K562 (cell line): ENCODE data around the gene PELI1. TPM values are rescaled to one million over a fixed set of nuclear protein-coding genes. Genes with fewer than 3 reads are reported as not detected.

Experiments
- ATAC-seq: fragments of 200-7000 bp; cut with Tn5 transposase; 3 replicates; pipeline ENCODE4 v1.9.1; 2020; ENCODE audit warnings: moderate library complexity
- BruUV-seq: library from RNA; stranded (reverse); fragments of 400-500 nt; replicated peaks from 2 replicates; lab custom pipeline; 2021; lab: Mats Ljungman, UMichigan
- CTCF ChIA-PET: fragments of 300-600 bp; formaldehyde crosslinking; extraction: SDS; loops from one replicate; lab custom pipeline; 2021; ENCODE audit warnings: low intra/inter-chr PET ratio; lab: Yijun Ruan, JAX
- POLR2A ChIA-PET: fragments of 300-600, 350-650 bp; sonication (Branson Sonifier 250); formaldehyde crosslinking; extraction: SDS; loops from one replicate; lab custom pipeline; 2021; ENCODE audit warnings: antibody characterized with exemption, inconsistent platforms; lab: Yijun Ruan, JAX
- DNase-seq, 4 experiments: peaks; one replicate each; pipeline versions ENCODE4 v3.0.0 to v3.0.0-alpha.2; 2011 to 2018; ENCODE audit warnings: low spot score in 3 of 4, mixed read lengths in 3 of 4; ENCODE audit errors: extremely low read depth in 1 of 4
- FAIRE-seq: peaks from 2 replicates; lab custom pipeline; 2011; peaks lifted over from hg19 to GRCh38; lab: Jason Lieb, UNC
- H2AFZ ChIP-seq: 2 replicates; pipeline ENCODE4 v1.6.0; 2011; ENCODE audit warnings: low read depth, low read length, control low read depth, inconsistent platforms
- H3K27ac ChIP-seq: fragments of 200-600 bp; 3 replicates; pipeline ENCODE4 v1.8.0; 2011; ENCODE audit warnings: low read depth, mild to moderate bottlenecking, control low read depth, inconsistent platforms, low read length, moderate library complexity, mixed read lengths; ENCODE audit errors: extremely low read depth
- H3K27me3 ChIP-seq, 2 experiments: fragments of 300-600 bp in 1 of 2; 2 replicates in 1 of 2; 3 replicates in 1 of 2; pipeline versions ENCODE4 v1.6.0 to v1.8.0; 2011; ENCODE audit warnings: inconsistent platforms in 2 of 2, low read length in 2 of 2, mild to moderate bottlenecking in 1 of 2, mixed read lengths in 1 of 2, moderate library complexity in 1 of 2; ENCODE audit not compliant: control insufficient read depth in 2 of 2, insufficient read depth in 2 of 2
- H3K36me3 ChIP-seq: fragments of 300-600 bp; 3 replicates; pipeline ENCODE4 v1.8.0; 2011; ENCODE audit warnings: mild to moderate bottlenecking, low read length, inconsistent platforms; ENCODE audit not compliant: control insufficient read depth, insufficient read depth
- H3K4me1 ChIP-seq, 2 experiments: fragments of 200-600 bp in 1 of 2; replicated peaks in 1 of 2; 2 replicates in 1 of 2; 3 replicates in 1 of 2; pipeline versions ENCODE4 v1.5.1 to v1.8.0; 2011; ENCODE audit warnings: inconsistent platforms in 2 of 2, low read length in 2 of 2, mild to moderate bottlenecking in 1 of 2, mixed read lengths in 1 of 2, moderate library complexity in 1 of 2; ENCODE audit not compliant: control insufficient read depth in 2 of 2, insufficient read depth in 2 of 2
- H3K4me2 ChIP-seq: 2 replicates; pipeline ENCODE4 v1.6.1; 2011; ENCODE audit warnings: low read length, control low read depth, inconsistent platforms, mixed read lengths; ENCODE audit not compliant: insufficient read depth
- H3K4me3 ChIP-seq: fragments of 200-600 bp; sonication (generic), shearing (Covaris generic); 2 replicates; pipeline ENCODE4 v1.5.1; 2016; ENCODE audit warnings: control low read depth, inconsistent platforms
- H3K79me2 ChIP-seq: fragments of 200-600 bp; 3 replicates; pipeline ENCODE4 v1.8.0; 2011; ENCODE audit warnings: low read length, inconsistent platforms; ENCODE audit not compliant: control insufficient read depth, insufficient read depth
- H3K9ac ChIP-seq, 2 experiments: 2 replicates each; pipeline versions ENCODE4 v1.6.0 to v1.6.1; 2011; ENCODE audit warnings: low read depth in 2 of 2, low read length in 2 of 2, control low read depth in 1 of 2, inconsistent platforms in 1 of 2, mild to moderate bottlenecking in 1 of 2, mixed read lengths in 1 of 2; ENCODE audit not compliant: insufficient read depth in 1 of 2
- H3K9me1 ChIP-seq: one replicate; pipeline ENCODE4 v1.6.0; 2011; ENCODE audit warnings: inconsistent platforms, mild to moderate bottlenecking, low read length, moderate library complexity; ENCODE audit not compliant: control insufficient read depth, insufficient read depth
- H3K9me3 ChIP-seq: replicated peaks from 2 replicates; pipeline ENCODE4 v1.5.1; 2011; ENCODE audit warnings: low read depth, low read length, inconsistent platforms; ENCODE audit not compliant: control insufficient read depth, insufficient read depth
- H4K20me1 ChIP-seq: replicated peaks from 2 replicates; pipeline ENCODE4 v1.6.1; 2011; ENCODE audit warnings: low read length, inconsistent platforms, mixed read lengths; ENCODE audit not compliant: control insufficient read depth, insufficient read depth
- FIP1L1 ChIP-seq: fragments of 200-400 bp; formaldehyde crosslinking; IDR thresholded peaks from 2 replicates; pipeline ENCODE4 v1.6.1; 2018; ENCODE audit warnings: mild to moderate bottlenecking, low read depth, low read length; ENCODE audit not compliant: poor library complexity, severe bottlenecking
- HLTF ChIP-seq: fragments of 450-650 bp; IDR thresholded peaks from 2 replicates; pipeline ENCODE4 v1.6.1; 2016
- NCOA6 ChIP-seq: fragments of 450-650 bp; IDR thresholded peaks from 2 replicates; pipeline ENCODE4 v1.6.1; 2017; ENCODE audit warnings: mild to moderate bottlenecking
- NFE2L1 ChIP-seq: fragments of 450-650 bp; IDR thresholded peaks from 2 replicates; pipeline ENCODE4 v1.6.1; 2016; ENCODE audit warnings: missing genetic modification characterization, low read depth, mild to moderate bottlenecking, missing compliant biosample characterization, moderate library complexity, borderline replicate concordance
- NR2C2 ChIP-seq, 2 experiments: fragments of 200-800 bp in 1 of 2; sonication (Bioruptor generic) in 1 of 2; sonication (generic) in 1 of 2; formaldehyde crosslinking in 1 of 2; IDR thresholded peaks; 2 replicates each; pipeline versions ENCODE4 v1.6.1 to v1.8.0; 2016 to 2022; ENCODE audit warnings: mild to moderate bottlenecking in 1 of 2, missing compliant biosample characterization in 1 of 2, missing genetic modification characterization in 1 of 2, missing genetic modification reagents in 1 of 2
- STAT5A ChIP-seq: IDR thresholded peaks from 2 replicates; pipeline ENCODE4 v1.6.1; 2012; ENCODE audit warnings: low read length, inconsistent platforms, borderline replicate concordance
- ZNF3 ChIP-seq: fragments of 250-450 bp; sonication (Bioruptor Pico); IDR thresholded peaks from 2 replicates; pipeline ENCODE4 v1.5.0; 2021; ENCODE audit warnings: mild to moderate bottlenecking, moderate library complexity
- WGBS: fragments of 100-300 bp; shearing (Covaris generic); methylation state at CpG from one replicate; pipeline ENCODE4 v1.1.6; 2016; ENCODE audit warnings: low coverage, mixed read lengths; ENCODE audit not compliant: insufficient coverage; ENCODE audit errors: missing lambda C conversion rate; 5-methylcytosine and 5-hydroxymethylcytosine counted together
- in situ Hi-C: fragments of 300-500 bp; cut with MboI; formaldehyde crosslinking; loops from 4 replicates; pipeline ENCODE4 v1.15.0; 2018; ENCODE audit warnings: inconsistent platforms, mixed read lengths
- intact Hi-C: fragments of 100-400 bp; cut with micrococcal nuclease; formaldehyde crosslinking; loops from 2 replicates; pipeline ENCODE4 v1.14.2; 2022
- polyA plus RNA-seq, 8 experiments: library from polyadenylated mRNA; depleted of rRNA in 4 of 8; stranded (reverse) in 5 of 8; unstranded in 3 of 8; fragments of >200 nt; fragmentation: Nextera tagmentation in 2 of 8; fragmentation: Illumina TruSeq in 1 of 8; extraction: Ambion mirVana in 2 of 8; extraction: Trizol in 1 of 8; gene quantifications; 2 replicates each; pipeline versions ENCODE4 v1.2.1 to v1.2.3, GENCODE V29; 2011 to 2014; ENCODE audit warnings: inconsistent platforms in 1 of 8, missing spikeins in 1 of 8
- total RNA-seq, 7 experiments: library from RNA; depleted of rRNA in 6 of 7; stranded (reverse); fragments of >200 nt in 6 of 7; fragmentation: Illumina TruSeq in 2 of 7; extraction: Trizol in 2 of 7; gene quantifications; 2 replicates each; pipeline versions ENCODE4 v1.2.1 to v1.2.3, GENCODE V29; 2011 to 2021; ENCODE audit warnings: low replicate concordance in 1 of 7
- TF ChIP-seq, protein P1 (sequence below): fragments of 250-450 bp; sonication (Bioruptor Pico); IDR thresholded peaks from 2 replicates; pipeline ENCODE4 v1.5.0; 2021; ENCODE audit warnings: mild to moderate bottlenecking, moderate library complexity
- TF ChIP-seq, protein P2 (sequence below), 2 experiments: IDR thresholded peaks; 2 replicates each; pipeline ENCODE4 v1.6.1; 2011; ENCODE audit warnings: borderline replicate concordance in 1 of 2, control low read depth in 1 of 2, low read depth in 1 of 2, low read length in 1 of 2, mild to moderate bottlenecking in 1 of 2, mixed read lengths in 1 of 2, moderate library complexity in 1 of 2; ENCODE audit not compliant: insufficient read depth in 1 of 2, insufficient read length in 1 of 2, poor library complexity in 1 of 2, severe bottlenecking in 1 of 2; ENCODE audit errors: extremely low read depth in 1 of 2
- TF ChIP-seq, protein P3 (sequence below): sonication (generic); formaldehyde crosslinking; IDR thresholded peaks from 2 replicates; pipeline ENCODE4 v1.8.1; 2023; ENCODE audit warnings: mild to moderate bottlenecking, missing genetic modification reagents, moderate library complexity

PELI1 gene
- total and polyA plus RNA-seq, 9 of the 15 experiments (the other 6 are each of a cell fraction or from before 2014, with no cell fraction given) = 3.3 to 19.2 (median 12.5) TPM

DNA sequence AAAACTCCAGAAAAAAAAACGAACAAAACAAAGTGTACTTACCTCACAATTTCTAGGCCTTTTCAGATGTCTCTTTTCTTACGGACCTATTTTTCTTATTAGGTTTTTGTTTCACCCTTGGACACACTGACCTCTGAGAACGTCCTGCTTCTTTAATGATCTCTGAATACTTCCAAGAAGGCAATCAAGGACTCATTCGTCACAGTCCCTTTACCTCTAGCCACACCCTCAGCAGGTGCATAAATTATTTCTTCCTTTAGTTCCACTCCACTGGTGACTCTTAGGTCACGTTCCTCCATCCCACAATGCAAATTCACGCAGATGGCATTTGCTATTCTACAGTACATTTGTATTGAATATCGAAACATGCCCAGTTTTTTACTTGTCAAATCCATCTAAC, 21.9 kb downstream of the PELI1 start:
- Histone ChIP-seq H3K4me3 (no peak overlapping the region), H3K4me2 (no peak overlapping the region), H3K27ac (no peak overlapping the region), H3K79me2 (peaks cover 21% of the 10 kb centered on the region; the same call in 2 of the 3 replicates), H4K20me1 (no peaks in the 10 kb centered on the region), H3K9me3 (no peaks in the 10 kb centered on the region), H3K36me3 (no peaks in the 10 kb centered on the region), H3K4me1 (no peaks in the 10 kb centered on the region), H3K9ac (no peak overlapping the region), H3K9me1 (no peaks in the 10 kb centered on the region), H2AFZ (no peak overlapping the region), H3K27me3 (no peaks in the 10 kb centered on the region)
- BruUV-seq = no TSS peak
- in situ Hi-C loops (no loop called here), intact Hi-C loops (no loop called here)
- DNase-seq (no peak), FAIRE-seq (no peak), ATAC-seq (no peak)
- TF ChIP-seq, protein P1, sequence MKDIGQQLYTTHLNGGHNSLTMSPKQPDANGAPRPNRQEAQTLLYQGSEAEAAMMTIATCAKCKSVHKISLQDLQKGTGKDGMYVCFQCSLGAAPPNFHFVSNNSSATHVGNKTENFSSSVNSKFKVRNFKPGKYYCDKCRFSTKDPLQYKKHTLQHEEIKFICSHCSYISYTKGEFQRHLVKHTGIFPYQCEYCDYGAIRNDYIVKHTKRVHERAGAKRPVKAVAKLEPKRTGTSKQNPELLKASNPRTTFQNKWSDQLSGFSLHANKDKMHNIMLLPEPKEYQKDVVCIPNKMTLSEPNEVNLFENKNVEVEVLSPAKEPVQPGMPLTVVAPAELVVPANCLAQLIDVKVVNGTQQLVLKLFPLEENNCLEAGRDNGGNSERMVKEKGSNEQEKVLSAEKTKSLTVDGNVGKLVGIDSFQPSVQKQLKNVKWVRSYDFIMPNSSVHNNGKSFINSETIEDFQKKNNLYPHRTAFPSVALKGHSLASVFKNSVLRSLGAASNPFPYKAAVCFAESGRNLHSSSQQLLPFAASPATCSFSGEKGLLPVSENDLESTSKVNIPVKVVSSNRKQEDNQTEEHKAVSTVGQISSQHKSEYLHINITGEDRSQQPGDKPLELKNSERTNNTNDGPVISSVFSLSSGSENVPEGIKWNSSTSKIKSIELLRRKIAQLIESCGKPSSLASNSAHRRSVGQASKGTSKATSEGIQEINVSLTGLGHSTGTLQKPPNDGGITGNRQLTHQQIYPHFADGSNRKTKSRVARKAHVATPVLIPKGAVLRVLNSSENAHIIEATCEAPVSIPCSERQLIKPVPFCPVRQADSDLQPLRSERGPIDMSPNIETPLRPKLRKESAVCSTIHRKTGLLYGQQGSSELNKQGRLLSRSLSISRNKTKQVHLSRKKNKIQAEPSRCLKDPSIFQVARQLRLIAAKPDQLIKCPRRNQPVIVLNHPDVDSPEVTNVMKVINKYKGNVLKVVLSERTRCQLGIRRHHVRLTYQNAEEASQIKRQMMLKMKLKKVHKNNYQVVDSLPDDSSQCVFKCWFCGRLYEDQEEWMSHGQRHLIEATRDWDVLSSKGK = no peak
- no peak for TF ChIP-seq STAT5A
- TF ChIP-seq, protein P2, sequence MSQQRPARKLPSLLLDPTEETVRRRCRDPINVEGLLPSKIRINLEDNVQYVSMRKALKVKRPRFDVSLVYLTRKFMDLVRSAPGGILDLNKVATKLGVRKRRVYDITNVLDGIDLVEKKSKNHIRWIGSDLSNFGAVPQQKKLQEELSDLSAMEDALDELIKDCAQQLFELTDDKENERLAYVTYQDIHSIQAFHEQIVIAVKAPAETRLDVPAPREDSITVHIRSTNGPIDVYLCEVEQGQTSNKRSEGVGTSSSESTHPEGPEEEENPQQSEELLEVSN (IDR thresholded peaks at IDR 0.05; ENCODE audit: borderline replicate concordance in 1 of 2, extremely low read depth in 1 of 2, insufficient read depth in 1 of 2, insufficient read length in 1 of 2, low read depth in 1 of 2, low read length in 1 of 2, poor library complexity in 1 of 2, severe bottlenecking in 1 of 2) = no peak
- TF ChIP-seq NFE2L1 (tag) = no peak
- TF ChIP-seq NR2C2 (CRISPR knock-in tag; IDR thresholded peaks at IDR 0.05) = no peak
- TF ChIP-seq NR2C2 (tag; IDR thresholded peaks at IDR 0.05) = no peak
- TF ChIP-seq HLTF = no peak
- no peak for TF ChIP-seq NCOA6
- no peak for TF ChIP-seq FIP1L1
- no peak for TF ChIP-seq ZNF3
- TF ChIP-seq, protein P3, sequence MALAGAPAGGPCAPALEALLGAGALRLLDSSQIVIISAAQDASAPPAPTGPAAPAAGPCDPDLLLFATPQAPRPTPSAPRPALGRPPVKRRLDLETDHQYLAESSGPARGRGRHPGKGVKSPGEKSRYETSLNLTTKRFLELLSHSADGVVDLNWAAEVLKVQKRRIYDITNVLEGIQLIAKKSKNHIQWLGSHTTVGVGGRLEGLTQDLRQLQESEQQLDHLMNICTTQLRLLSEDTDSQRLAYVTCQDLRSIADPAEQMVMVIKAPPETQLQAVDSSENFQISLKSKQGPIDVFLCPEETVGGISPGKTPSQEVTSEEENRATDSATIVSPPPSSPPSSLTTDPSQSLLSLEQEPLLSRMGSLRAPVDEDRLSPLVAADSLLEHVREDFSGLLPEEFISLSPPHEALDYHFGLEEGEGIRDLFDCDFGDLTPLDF (CRISPR knock-in tag) = no peak
- WGBS = 47% methylated on average over 7 of the region's 7 CpGs
- POLR2A ChIA-PET = interaction anchor here (1.2 kb wide), 1 partner anchor 11 kb away, joined by 5 read pairs; no protein-coding TSS in a partner anchor
- CTCF ChIA-PET = no interaction called here
